ENCODE results near the gene PLSCR3. TPM values are rescaled to one million over a fixed set of nuclear protein-coding genes. Genes with fewer than 3 reads are reported as not detected.
A peak's percentile ranks its signal among the peaks of the same experiment; 100 is the strongest.

The PLSCR3 gene
- total and polyA plus RNA-seq, 4 donors, result 19.2 to 43.0 (median 34.2) TPM

- 0 to 1% methylated on average over 34 to 65 of the region's 65 CpGs for WGBS, 2 donors
- TF ChIP-seq CTCF (IDR thresholded peaks at IDR 0.05; ENCODE audit: control extremely low read depth, extremely low read depth), result no peak
- Histone ChIP-seq H3K9me3 (ENCODE audit: control insufficient read depth in 4 of 4, insufficient read depth in 3 of 4, low read length in 3 of 4) (no peaks in the 10 kb centered on the region), H3K9ac (ENCODE audit: insufficient read depth in 1 of 2, low read length in 2 of 2) (peak overlapping the region in 1 of 2 donors; percentile 85), H3K27me3 (ENCODE audit: control insufficient read depth in 3 of 3, insufficient read depth in 3 of 3, low read length in 2 of 3) (no peaks in the 10 kb centered on the region), H3K36me3 (ENCODE audit: control insufficient read depth in 4 of 4, insufficient read depth in 4 of 4, low read length in 4 of 4) (peaks cover 0 to 4% (median 2%) of the 10 kb centered on the region in 4 donors), H3K27ac (ENCODE audit: low read depth in 1 of 2, low read length in 1 of 2) (peak overlapping the region in 1 of 2 donors; percentile 73), H3K4me3 (peak overlapping the region; percentile 51), H3K4me1 (ENCODE audit: control insufficient read depth in 5 of 5, insufficient read depth in 5 of 5, low read length in 5 of 5) (peaks cover 0 to 13% (median 7%) of the 10 kb centered on the region in 5 donors)
- ATAC-seq (ENCODE audit: insufficient read depth, low FRiP score), result peak; percentile 21
- DNase-seq, result peak in 1 of 3 donors; percentile 53
Observed at GRCh38 chr17:7404737-7405349, 10.5 kb upstream of the PLSCR3 start.

GRCh38 chr17:7403977-7404736 lies 9.8 kb upstream of the PLSCR3 start, which contains the start of gene TMEM256:
Gene TMEM256, minus strand, starts transcription at chr17:7404097. Its CDS starts 13 bp downstream, at chr17:7404084.
- H3K27me3 ChIP-seq (ENCODE audit: control insufficient read depth in 3 of 3, insufficient read depth in 3 of 3, low read length in 2 of 3), result no peaks in the 10 kb centered on the region
- WGBS, 2 donors, result 0 to 1% methylated on average over 45 to 49 of the region's 49 CpGs
- H3K9me3 ChIP-seq (ENCODE audit: control insufficient read depth in 4 of 4, insufficient read depth in 3 of 4, low read length in 3 of 4), result no peaks in the 10 kb centered on the region
- peak within 1 kb of the TSS; percentile 87 to 88 for H3K27ac ChIP-seq (ENCODE audit: low read depth in 1 of 2, low read length in 1 of 2)
- peaks cover 0 to 13% (median 7%) of the 10 kb centered on the region in 5 donors for H3K4me1 ChIP-seq (ENCODE audit: control insufficient read depth in 5 of 5, insufficient read depth in 5 of 5, low read length in 5 of 5)
- H3K4me3 ChIP-seq, result peak within 1 kb of the TSS; percentile 51
- no peak for TF ChIP-seq CTCF (IDR thresholded peaks at IDR 0.05; ENCODE audit: control extremely low read depth, extremely low read depth)
- ATAC-seq (ENCODE audit: insufficient read depth, low FRiP score) (peak; percentile 93), DNase-seq (peak; percentile 99 to 100 (median 100))
- H3K36me3 ChIP-seq (ENCODE audit: control insufficient read depth in 4 of 4, insufficient read depth in 4 of 4, low read length in 4 of 4), result peaks cover 0 to under 1% (median 0%) of the 10 kb centered on the region in 4 donors
- H3K9ac ChIP-seq (ENCODE audit: insufficient read depth in 1 of 2, low read length in 2 of 2), result peak within 1 kb of the TSS in 1 of 2 donors; percentile 90

- peaks cover 0 to 13% (median 7%) of the 10 kb centered on the region in 5 donors for H3K4me1 ChIP-seq (ENCODE audit: control insufficient read depth in 5 of 5, insufficient read depth in 5 of 5, low read length in 5 of 5)
- DNase-seq, result no peak
- no peaks in the 10 kb centered on the region for H3K27me3 ChIP-seq (ENCODE audit: control insufficient read depth in 3 of 3, insufficient read depth in 3 of 3, low read length in 2 of 3)
- ATAC-seq (ENCODE audit: insufficient read depth, low FRiP score), result peak; percentile 28
- peak overlapping the region in 1 of 2 donors; percentile 38 for H3K9ac ChIP-seq (ENCODE audit: insufficient read depth in 1 of 2, low read length in 2 of 2)
- peak overlapping the region; percentile 49 for H3K4me3 ChIP-seq
- H3K36me3 ChIP-seq (ENCODE audit: control insufficient read depth in 4 of 4, insufficient read depth in 4 of 4, low read length in 4 of 4), result no peaks in the 10 kb centered on the region
- peak overlapping the region; percentile 87 to 88 for H3K27ac ChIP-seq (ENCODE audit: low read depth in 1 of 2, low read length in 1 of 2)
- WGBS, 2 donors, result 0% methylated on average over 11 to 13 of the region's 13 CpGs
- TF ChIP-seq CTCF (IDR thresholded peaks at IDR 0.05; ENCODE audit: control extremely low read depth, extremely low read depth), result no peak
- H3K9me3 ChIP-seq (ENCODE audit: control insufficient read depth in 4 of 4, insufficient read depth in 3 of 4, low read length in 3 of 4), result no peaks in the 10 kb centered on the region
Observed at GRCh38 chr17:7403727-7403976, 9.3 kb upstream of the PLSCR3 start.

Data from lung (tissue), 12 donors.